ENCODE measurements around the gene SLC35F5.

DNA sequence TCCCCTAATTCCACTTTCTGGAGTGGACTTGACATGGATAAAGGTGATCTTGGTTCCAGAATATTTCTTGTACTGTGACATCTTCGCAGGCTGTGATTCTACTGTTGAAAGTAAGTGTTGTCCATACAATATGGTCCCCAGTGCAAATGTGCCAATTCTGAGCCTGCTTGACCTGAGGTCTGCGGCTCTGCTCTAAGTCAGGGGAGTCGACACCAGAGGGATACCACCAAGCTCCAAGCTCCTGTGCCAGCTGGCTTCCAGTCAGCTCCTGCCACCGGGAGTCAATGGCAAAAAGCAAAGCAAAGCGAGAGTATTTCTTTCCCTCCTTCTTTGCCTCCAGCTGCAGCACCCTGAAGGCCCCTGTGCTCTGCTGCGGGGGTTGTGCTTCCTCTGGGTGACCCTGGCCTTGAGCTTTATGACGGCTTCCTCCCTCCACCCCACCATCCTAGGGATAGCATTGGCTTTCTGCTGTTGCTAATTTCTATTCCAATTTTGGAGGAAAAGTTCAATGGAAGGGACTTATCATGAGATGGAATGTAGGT lies 50.4 kb downstream of the SLC35F5 start:
- TF ChIP-seq, protein P1, sequence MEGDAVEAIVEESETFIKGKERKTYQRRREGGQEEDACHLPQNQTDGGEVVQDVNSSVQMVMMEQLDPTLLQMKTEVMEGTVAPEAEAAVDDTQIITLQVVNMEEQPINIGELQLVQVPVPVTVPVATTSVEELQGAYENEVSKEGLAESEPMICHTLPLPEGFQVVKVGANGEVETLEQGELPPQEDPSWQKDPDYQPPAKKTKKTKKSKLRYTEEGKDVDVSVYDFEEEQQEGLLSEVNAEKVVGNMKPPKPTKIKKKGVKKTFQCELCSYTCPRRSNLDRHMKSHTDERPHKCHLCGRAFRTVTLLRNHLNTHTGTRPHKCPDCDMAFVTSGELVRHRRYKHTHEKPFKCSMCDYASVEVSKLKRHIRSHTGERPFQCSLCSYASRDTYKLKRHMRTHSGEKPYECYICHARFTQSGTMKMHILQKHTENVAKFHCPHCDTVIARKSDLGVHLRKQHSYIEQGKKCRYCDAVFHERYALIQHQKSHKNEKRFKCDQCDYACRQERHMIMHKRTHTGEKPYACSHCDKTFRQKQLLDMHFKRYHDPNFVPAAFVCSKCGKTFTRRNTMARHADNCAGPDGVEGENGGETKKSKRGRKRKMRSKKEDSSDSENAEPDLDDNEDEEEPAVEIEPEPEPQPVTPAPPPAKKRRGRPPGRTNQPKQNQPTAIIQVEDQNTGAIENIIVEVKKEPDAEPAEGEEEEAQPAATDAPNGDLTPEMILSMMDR (conservative IDR thresholded peaks at IDR 0.05; ENCODE audit: low read depth in 2 of 2): no peak
- TF ChIP-seq POLR2AphosphoS5 (IDR thresholded peaks at IDR 0.05; ENCODE audit: low read depth) (no peak), NANOG (IDR thresholded peaks at IDR 0.05; ENCODE audit: borderline replicate concordance) (no peak), EZH2 (IDR thresholded peaks at IDR 0.05; ENCODE audit: low read depth, unreplicated experiment) (no peak), EZH2phosphoT487 (IDR thresholded peaks at IDR 0.05; ENCODE audit: unreplicated experiment) (no peak), STAT1 (IDR thresholded peaks at IDR 0.05; ENCODE audit: unreplicated experiment) (no peak), CREB1 (CRISPR knock-in tag; IDR thresholded peaks at IDR 0.05; ENCODE audit: low read depth) (no peak), JUNB (IDR thresholded peaks at IDR 0.05; ENCODE audit: unreplicated experiment) (no peak), ZNF114 (CRISPR knock-in tag; IDR thresholded peaks at IDR 0.05) (no peak), ZNF331 (CRISPR knock-in tag; IDR thresholded peaks at IDR 0.05; ENCODE audit: low read depth) (no peak)
- TF ChIP-seq, protein P2, sequence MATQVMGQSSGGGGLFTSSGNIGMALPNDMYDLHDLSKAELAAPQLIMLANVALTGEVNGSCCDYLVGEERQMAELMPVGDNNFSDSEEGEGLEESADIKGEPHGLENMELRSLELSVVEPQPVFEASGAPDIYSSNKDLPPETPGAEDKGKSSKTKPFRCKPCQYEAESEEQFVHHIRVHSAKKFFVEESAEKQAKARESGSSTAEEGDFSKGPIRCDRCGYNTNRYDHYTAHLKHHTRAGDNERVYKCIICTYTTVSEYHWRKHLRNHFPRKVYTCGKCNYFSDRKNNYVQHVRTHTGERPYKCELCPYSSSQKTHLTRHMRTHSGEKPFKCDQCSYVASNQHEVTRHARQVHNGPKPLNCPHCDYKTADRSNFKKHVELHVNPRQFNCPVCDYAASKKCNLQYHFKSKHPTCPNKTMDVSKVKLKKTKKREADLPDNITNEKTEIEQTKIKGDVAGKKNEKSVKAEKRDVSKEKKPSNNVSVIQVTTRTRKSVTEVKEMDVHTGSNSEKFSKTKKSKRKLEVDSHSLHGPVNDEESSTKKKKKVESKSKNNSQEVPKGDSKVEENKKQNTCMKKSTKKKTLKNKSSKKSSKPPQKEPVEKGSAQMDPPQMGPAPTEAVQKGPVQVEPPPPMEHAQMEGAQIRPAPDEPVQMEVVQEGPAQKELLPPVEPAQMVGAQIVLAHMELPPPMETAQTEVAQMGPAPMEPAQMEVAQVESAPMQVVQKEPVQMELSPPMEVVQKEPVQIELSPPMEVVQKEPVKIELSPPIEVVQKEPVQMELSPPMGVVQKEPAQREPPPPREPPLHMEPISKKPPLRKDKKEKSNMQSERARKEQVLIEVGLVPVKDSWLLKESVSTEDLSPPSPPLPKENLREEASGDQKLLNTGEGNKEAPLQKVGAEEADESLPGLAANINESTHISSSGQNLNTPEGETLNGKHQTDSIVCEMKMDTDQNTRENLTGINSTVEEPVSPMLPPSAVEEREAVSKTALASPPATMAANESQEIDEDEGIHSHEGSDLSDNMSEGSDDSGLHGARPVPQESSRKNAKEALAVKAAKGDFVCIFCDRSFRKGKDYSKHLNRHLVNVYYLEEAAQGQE (IDR thresholded peaks at IDR 0.05; ENCODE audit: unreplicated experiment): no peak

Data from GM23338 (cell line).